ENCODE measurements around the gene OR51V1.
"Not testable (repeated sequence)": the region's sequence is repeated elsewhere in the genome, so short reads cannot be mapped to it uniquely, and the experiment has no call there.

The OR51V1 gene

DNA sequence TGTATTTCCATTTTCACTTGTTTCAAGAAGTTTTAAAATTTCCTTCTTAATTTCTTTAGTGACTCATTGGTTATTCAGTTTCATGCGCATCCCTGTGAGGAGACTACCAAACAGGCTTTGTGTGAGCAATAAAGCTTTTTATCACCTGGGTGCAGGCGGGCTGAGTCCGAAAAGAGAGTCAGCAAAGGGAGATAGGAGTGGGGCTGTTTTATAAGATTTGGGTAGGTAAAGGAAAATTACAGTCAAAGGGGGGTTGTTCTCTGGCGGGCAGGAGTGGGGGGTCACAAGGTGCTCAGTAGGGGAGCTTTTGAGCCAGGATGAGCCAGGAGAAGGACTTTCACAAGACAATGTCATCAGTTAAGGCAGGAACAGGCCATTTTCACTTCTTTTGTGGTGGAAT, 40.3 kb downstream of the OR51V1 start:
- DNase-seq = not testable (repeated sequence)

DNA sequence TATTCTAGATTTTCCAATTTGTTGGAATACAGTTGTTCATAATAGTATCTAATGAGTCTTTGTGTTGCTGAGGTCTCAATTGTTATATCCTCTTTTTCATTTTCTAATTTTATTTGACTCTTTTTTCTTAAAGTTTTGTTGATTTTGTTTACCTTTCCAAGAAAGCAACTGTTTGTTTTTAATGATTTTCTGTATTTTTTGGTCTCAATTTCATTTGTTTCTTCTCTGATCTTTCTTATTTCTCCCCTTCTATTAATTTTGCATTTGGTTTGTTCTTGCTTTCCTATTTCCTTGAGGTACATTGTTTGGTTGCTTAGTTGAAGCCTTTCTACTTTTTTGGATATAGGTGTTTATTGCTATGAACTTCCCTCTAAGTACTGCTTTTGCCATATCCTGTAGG, 40.7 kb downstream of the OR51V1 start:
- no peak for DNase-seq

DNA sequence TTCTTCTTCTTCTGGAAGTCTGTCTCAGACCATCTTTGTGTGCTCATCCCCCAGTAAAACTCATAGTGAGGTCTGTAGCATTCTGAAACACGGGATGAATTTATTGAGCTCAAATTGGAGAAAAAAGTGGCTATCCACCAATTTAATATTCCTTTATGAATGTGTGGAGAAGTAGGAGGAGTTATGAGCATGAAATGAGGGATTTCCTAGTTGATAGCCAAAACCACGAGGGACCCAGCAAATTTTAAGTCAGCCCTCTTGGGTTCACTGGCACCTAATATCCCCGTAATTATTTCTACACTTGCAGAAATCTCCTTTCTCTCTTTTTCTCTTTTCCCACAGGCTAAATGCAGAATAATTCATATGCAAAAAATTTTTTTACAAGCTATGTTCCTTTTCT, 45.8 kb downstream of the OR51V1 start, which contains the start of gene OR52A1:
Gene OR52A1 (minus strand): TSS at position 101 of the 400 bp plus-strand sequence. CDS start 2,388 bp downstream, outside the sequence.
- no peak for DNase-seq

DNA sequence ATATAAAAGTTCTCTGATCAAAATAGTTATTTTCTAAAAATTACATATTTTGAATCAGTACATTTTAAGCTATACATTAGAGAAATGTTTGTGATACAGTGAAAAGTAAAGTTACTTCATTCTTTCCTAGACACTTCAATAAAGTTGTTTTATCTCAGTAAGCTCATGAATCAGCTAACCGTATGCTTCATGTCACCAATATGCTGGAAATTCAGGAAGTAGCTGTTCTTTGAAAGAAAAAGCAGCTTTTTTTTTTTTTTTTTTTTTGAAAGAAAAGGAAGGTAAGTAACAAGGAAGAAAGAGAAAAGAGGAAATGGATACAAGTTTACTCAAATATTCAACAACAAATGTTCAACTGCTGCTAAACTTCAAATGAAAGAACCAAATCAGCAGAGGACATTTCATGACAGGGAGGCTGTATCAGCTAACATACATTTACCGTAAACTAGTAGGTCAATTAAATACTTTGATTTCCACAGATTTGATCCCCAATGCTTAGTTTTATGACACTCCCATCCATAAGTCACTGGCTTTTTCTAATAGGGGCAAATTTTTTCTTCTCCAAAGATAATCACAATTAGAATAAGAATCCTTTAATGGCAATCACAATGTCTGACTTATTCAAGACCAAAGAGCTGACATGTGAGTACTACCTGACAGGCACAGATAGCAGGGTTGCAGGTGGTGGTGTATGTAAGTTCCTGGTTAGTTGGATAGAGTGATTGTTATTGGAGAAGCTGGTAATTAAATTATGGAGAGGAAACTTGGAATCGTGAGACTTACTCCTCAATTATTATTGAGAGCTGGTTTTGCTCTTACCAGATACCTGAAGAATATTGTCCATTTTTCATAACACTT, 46.7 kb downstream of the OR51V1 start:
- no peak for DNase-seq

DNA sequence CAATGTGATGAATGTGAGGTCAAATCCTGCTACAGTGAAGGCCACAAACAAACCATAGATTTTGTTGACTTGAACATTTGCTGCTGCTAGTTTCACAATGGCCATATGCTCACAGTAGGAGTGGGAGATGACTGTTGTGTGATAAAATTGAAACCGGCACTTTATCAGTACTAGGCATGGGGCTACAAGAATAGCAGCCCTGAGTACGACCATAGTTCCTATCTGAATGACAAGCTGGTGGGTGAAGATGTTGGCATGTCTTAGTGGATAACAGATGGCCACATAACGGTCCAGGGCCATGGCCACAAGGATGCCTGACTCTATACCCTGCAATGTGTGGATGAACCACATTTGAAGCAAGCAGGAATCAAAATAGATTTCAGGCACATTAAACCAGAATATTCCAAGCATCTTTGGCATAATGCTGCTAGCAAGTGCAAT, 48.7 kb downstream of the OR51V1 start:
- no peak for DNase-seq

Measured in activated CD4-positive, alpha-beta T cell treated with anti-CD3 and anti-CD28 coated beads, Interleukin-2, Interleukin-6, amounts not matched to agents 100 ng/mL and 50 ng/mL, durations not matched to agents 16 hours and 8 hours (primary cell).